ENCODE data around the gene TESMIN. TPM values are rescaled to one million over a fixed set of nuclear protein-coding genes. Genes with fewer than 3 reads are reported as not detected.

Gene TESMIN
- total and polyA plus RNA-seq, 2 of the 4 experiments (the other 2 are of a cell fraction) = 0.90 to 2.2 TPM

Other genes with a start within 250 kb of the TESMIN start
- gene GAL, start 67.0 kb downstream of the TESMIN start, total RNA-seq (2012; rRNA removed) = 0.28 TPM in 1 of 2 replicates, not detected in the other
- 2.0 and 2.5 TPM in 2 replicates for gene GAL, start 67.0 kb downstream of the TESMIN start, polyA plus RNA-seq (2012; rRNA removed)
- gene CPT1A, start 90.4 kb upstream of the TESMIN start, total RNA-seq (2012; rRNA removed) = 18.6 and 21.3 TPM in 2 replicates
- 12.8 and 15.4 TPM in 2 replicates for gene CPT1A, start 90.4 kb upstream of the TESMIN start, polyA plus RNA-seq (2012; rRNA removed)
- gene MRPL21, start 152.3 kb upstream of the TESMIN start, total RNA-seq (2012; rRNA removed) = 19.2 and 21.7 TPM in 2 replicates
- gene MRPL21, start 152.3 kb upstream of the TESMIN start, polyA plus RNA-seq (2012; rRNA removed) = 26.3 and 29.6 TPM in 2 replicates
- gene IGHMBP2, start 152.4 kb upstream of the TESMIN start, total RNA-seq (2012; rRNA removed) = 3.9 and 4.5 TPM in 2 replicates
- 11.1 and 11.3 TPM in 2 replicates for gene IGHMBP2, start 152.4 kb upstream of the TESMIN start, polyA plus RNA-seq (2012; rRNA removed)
- not detected in 2 replicates for gene MRGPRD, start 229.5 kb upstream of the TESMIN start, total RNA-seq (2012; rRNA removed)
- not detected in 2 replicates for gene MRGPRD, start 229.5 kb upstream of the TESMIN start, polyA plus RNA-seq (2012; rRNA removed)

Measured in IMR-90 (cell line).